HEK293 (cell line): ENCODE data around the gene SCN7A.

Source experiments
- GLI2 ChIP-seq: fragments of 450-650 bp; formaldehyde crosslinking; IDR thresholded peaks from 2 replicates; pipeline ENCODE4; 2017; ENCODE audit warnings: missing biosample characterization, missing genetic modification characterization, low read depth, borderline replicate concordance
- HOXA7 ChIP-seq: sonication (generic); formaldehyde crosslinking; IDR thresholded peaks from 2 replicates; pipeline ENCODE4 v1.8.1; 2022; ENCODE audit warnings: missing genetic modification reagents, borderline replicate concordance
- HOXD13 ChIP-seq: sonication (generic); formaldehyde crosslinking; IDR thresholded peaks from 2 replicates; pipeline ENCODE4 v1.8.0; 2022; ENCODE audit warnings: missing genetic modification reagents, borderline replicate concordance
- KLF7 ChIP-seq: fragments of 450-650 bp; formaldehyde crosslinking; IDR thresholded peaks from 2 replicates; pipeline ENCODE4 v1.5.1; 2016; ENCODE audit warnings: missing biosample characterization, missing genetic modification characterization, borderline replicate concordance
- OSR2 ChIP-seq: fragments of 450-650 bp; formaldehyde crosslinking; IDR thresholded peaks from 2 replicates; pipeline ENCODE4 v1.5.1; 2016; ENCODE audit warnings: missing biosample characterization, missing genetic modification characterization
- SP3 ChIP-seq: fragments of 450-650 bp; formaldehyde crosslinking; IDR thresholded peaks from 2 replicates; pipeline ENCODE4 v1.5.1; 2016; ENCODE audit warnings: missing biosample characterization, missing genetic modification characterization
- ZBTB17 ChIP-seq: fragments of 450-650 bp; formaldehyde crosslinking; IDR thresholded peaks from 2 replicates; pipeline ENCODE4 v1.5.1; 2016; ENCODE audit warnings: missing biosample characterization, missing genetic modification characterization
- ZBTB21 ChIP-seq: fragments of 450-650 bp; formaldehyde crosslinking; IDR thresholded peaks from 2 replicates; pipeline ENCODE4 v1.5.1; 2017; ENCODE audit warnings: missing biosample characterization, missing genetic modification characterization
- ZBTB8A ChIP-seq: fragments of 450-650 bp; formaldehyde crosslinking; IDR thresholded peaks from 2 replicates; pipeline ENCODE4 v1.5.1; 2016; ENCODE audit warnings: missing biosample characterization, missing genetic modification characterization
- ZNF155 ChIP-seq: fragments of 450-650 bp; formaldehyde crosslinking; IDR thresholded peaks from 2 replicates; pipeline ENCODE4 v1.5.1; 2016; ENCODE audit warnings: missing biosample characterization, missing genetic modification characterization
- ZNF16 ChIP-seq: fragments of 450-650 bp; formaldehyde crosslinking; IDR thresholded peaks from 2 replicates; pipeline ENCODE4 v1.5.1; 2016; ENCODE audit warnings: low read depth, missing biosample characterization, missing genetic modification characterization
- ZNF169 ChIP-seq: fragments of 450-650 bp; formaldehyde crosslinking; IDR thresholded peaks from 2 replicates; pipeline ENCODE4 v1.5.1; 2016; ENCODE audit warnings: missing biosample characterization, missing genetic modification characterization
- ZNF19 ChIP-seq: fragments of 450-650 bp; formaldehyde crosslinking; IDR thresholded peaks from 2 replicates; pipeline ENCODE4; 2016; ENCODE audit warnings: missing biosample characterization, missing genetic modification characterization, low read depth
- ZNF2 ChIP-seq: fragments of 450-650 bp; formaldehyde crosslinking; IDR thresholded peaks from 2 replicates; pipeline ENCODE4 v1.5.1; 2016; ENCODE audit warnings: missing biosample characterization, missing genetic modification characterization
- ZNF214 ChIP-seq: fragments of 450-650 bp; formaldehyde crosslinking; IDR thresholded peaks from 2 replicates; pipeline ENCODE4 v1.5.1; 2017; ENCODE audit warnings: missing biosample characterization, mild to moderate bottlenecking, missing genetic modification characterization, borderline replicate concordance
- ZNF274 ChIP-seq, 2 experiments: fragments of 200-500 bp in 1 of 2; fragments of 450-650 bp in 1 of 2; sonication (Bioruptor generic) in 1 of 2; formaldehyde crosslinking in 1 of 2; IDR thresholded peaks; 2 replicates each; pipeline versions ENCODE4 v1.5.1 to v1.6.1; 2014 to 2016; ENCODE audit warnings: borderline replicate concordance in 1 of 2, inconsistent platforms in 1 of 2, low read length in 1 of 2, missing biosample characterization in 1 of 2, missing genetic modification characterization in 1 of 2
- ZNF416 ChIP-seq: fragments of 450-650 bp; formaldehyde crosslinking; IDR thresholded peaks from 2 replicates; pipeline ENCODE4 v1.5.1; 2016; ENCODE audit warnings: missing biosample characterization, missing genetic modification characterization
- ZNF549 ChIP-seq: fragments of 450-650 bp; IDR thresholded peaks from 2 replicates; pipeline ENCODE4 v1.5.1; 2018; ENCODE audit warnings: missing biosample characterization, missing genetic modification characterization, mild to moderate bottlenecking, inconsistent platforms, moderate library complexity
- ZNF792 ChIP-seq: fragments of 450-650 bp; formaldehyde crosslinking; IDR thresholded peaks from 2 replicates; pipeline ENCODE4 v1.5.1; 2016; ENCODE audit warnings: missing biosample characterization, missing genetic modification characterization
- ZNF843 ChIP-seq: fragments of 450-650 bp; formaldehyde crosslinking; IDR thresholded peaks from 2 replicates; pipeline ENCODE4 v1.5.1; 2016; ENCODE audit warnings: missing biosample characterization, missing genetic modification characterization
- TF ChIP-seq, protein P1 (sequence below): fragments of 450-650 bp; formaldehyde crosslinking; conservative IDR thresholded peaks from 2 replicates; pipeline ENCODE4 v1.5.1; 2016; ENCODE audit warnings: low read depth, missing biosample characterization, missing genetic modification characterization
- TF ChIP-seq, protein P2 (sequence below): fragments of 450-650 bp; formaldehyde crosslinking; IDR thresholded peaks from 2 replicates; pipeline ENCODE4 v1.5.1; 2016; ENCODE audit warnings: missing biosample characterization, missing genetic modification characterization
- TF ChIP-seq, protein P3 (sequence below): fragments of 450-650 bp; formaldehyde crosslinking; IDR thresholded peaks from 2 replicates; pipeline ENCODE4 v1.5.1; 2016; ENCODE audit warnings: missing biosample characterization, missing genetic modification characterization
- TF ChIP-seq, protein P4 (sequence below): fragments of 450-650 bp; formaldehyde crosslinking; IDR thresholded peaks from 2 replicates; pipeline ENCODE4 v1.5.1; 2016; ENCODE audit warnings: missing biosample characterization, missing genetic modification characterization
- TF ChIP-seq, protein P5 (sequence below): fragments of 450-650 bp; formaldehyde crosslinking; IDR thresholded peaks from 2 replicates; pipeline ENCODE4 v1.5.1; 2016; ENCODE audit warnings: missing biosample characterization, missing genetic modification characterization

Gene SCN7A

DNA sequence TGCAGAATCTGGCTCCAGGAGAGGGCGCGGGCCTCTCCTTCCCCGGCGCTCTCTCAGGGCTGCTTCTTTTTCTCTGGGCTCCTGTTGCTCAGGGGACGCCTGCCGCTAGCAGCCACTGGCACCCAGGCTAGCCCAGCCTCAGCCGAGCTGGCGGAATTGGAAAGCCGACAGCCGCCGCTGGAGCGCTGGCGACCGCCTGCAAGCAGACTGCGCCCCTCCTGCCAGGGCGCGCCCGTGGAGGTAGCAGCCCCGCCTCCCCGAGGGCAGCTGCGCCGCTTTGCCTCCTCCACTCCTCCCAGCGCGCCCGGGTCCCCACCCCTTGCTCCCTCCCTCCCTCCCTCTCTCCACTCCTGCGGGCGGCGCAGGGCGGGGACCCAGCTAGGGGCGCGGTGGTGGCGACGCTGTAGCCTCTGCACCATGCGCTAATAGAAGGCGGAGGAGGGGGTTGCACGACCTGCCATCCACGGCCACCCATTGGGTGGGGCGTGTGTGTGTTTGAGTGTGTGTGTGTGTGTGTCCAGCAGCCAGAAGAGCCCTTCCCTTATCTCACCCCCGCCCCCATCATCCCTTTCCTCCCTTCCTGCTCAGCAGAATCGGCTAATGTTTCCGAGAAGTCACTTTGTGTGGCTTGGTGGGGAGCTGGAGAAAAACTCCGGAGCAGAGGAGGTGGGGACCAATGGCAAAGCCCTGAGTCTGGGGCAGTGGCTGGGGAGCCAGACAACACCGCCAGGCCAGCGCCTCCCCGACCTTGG is 118.1 kb downstream of the SCN7A start, which contains the start of gene SCN9A (continued):
- TF ChIP-seq ZNF19 (tag by site-specific recombination), result no peak
- peak; percentile 32; the same call in 1 of the 2 replicates for TF ChIP-seq ZNF843 (tag by site-specific recombination)
- TF ChIP-seq SP3 (tag by site-specific recombination), result peak; percentile 88
- TF ChIP-seq ZNF214 (tag by site-specific recombination), result no peak
- no peak for TF ChIP-seq ZNF416
- no peak for TF ChIP-seq ZNF549 (tag by site-specific recombination)
- no peak for TF ChIP-seq GLI2 (tag by site-specific recombination)
- TF ChIP-seq ZNF16 (tag by site-specific recombination), result no peak
- no peak for TF ChIP-seq ZNF155 (tag by site-specific recombination)
- TF ChIP-seq ZBTB8A (tag by site-specific recombination), result peak; percentile 96
- TF ChIP-seq, protein P1, sequence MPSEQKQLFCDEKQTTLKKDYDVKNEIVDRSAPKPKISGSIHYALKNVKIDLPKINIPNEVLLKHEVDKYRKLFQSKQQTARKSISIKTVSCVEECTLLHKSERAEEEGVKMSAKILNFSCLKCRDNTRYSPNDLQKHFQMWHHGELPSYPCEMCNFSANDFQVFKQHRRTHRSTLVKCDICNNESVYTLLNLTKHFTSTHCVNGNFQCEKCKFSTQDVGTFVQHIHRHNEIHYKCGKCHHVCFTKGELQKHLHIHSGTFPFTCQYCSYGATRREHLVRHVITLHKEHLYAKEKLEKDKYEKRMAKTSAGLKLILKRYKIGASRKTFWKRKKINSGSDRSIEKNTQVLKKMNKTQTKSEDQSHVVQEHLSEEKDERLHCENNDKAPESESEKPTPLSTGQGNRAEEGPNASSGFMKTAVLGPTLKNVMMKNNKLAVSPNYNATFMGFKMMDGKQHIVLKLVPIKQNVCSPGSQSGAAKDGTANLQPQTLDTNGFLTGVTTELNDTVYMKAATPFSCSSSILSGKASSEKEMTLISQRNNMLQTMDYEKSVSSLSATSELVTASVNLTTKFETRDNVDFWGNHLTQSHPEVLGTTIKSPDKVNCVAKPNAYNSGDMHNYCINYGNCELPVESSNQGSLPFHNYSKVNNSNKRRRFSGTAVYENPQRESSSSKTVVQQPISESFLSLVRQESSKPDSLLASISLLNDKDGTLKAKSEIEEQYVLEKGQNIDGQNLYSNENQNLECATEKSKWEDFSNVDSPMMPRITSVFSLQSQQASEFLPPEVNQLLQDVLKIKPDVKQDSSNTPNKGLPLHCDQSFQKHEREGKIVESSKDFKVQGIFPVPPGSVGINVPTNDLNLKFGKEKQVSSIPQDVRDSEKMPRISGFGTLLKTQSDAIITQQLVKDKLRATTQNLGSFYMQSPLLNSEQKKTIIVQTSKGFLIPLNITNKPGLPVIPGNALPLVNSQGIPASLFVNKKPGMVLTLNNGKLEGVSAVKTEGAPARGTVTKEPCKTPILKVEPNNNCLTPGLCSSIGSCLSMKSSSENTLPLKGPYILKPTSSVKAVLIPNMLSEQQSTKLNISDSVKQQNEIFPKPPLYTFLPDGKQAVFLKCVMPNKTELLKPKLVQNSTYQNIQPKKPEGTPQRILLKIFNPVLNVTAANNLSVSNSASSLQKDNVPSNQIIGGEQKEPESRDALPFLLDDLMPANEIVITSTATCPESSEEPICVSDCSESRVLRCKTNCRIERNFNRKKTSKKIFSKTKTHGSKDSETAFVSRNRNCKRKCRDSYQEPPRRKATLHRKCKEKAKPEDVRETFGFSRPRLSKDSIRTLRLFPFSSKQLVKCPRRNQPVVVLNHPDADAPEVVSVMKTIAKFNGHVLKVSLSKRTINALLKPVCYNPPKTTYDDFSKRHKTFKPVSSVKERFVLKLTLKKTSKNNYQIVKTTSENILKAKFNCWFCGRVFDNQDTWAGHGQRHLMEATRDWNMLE (tag by site-specific recombination), result no peak
- TF ChIP-seq ZNF169 (tag by site-specific recombination), result no peak
- no peak for TF ChIP-seq ZBTB21 (tag by site-specific recombination)
- TF ChIP-seq ZNF2 (tag by site-specific recombination), result 0 out of 2 replicates have a peak, but pooled peaks have one; percentile 16
- TF ChIP-seq ZBTB17, result peak; percentile 96
- TF ChIP-seq, protein P2, sequence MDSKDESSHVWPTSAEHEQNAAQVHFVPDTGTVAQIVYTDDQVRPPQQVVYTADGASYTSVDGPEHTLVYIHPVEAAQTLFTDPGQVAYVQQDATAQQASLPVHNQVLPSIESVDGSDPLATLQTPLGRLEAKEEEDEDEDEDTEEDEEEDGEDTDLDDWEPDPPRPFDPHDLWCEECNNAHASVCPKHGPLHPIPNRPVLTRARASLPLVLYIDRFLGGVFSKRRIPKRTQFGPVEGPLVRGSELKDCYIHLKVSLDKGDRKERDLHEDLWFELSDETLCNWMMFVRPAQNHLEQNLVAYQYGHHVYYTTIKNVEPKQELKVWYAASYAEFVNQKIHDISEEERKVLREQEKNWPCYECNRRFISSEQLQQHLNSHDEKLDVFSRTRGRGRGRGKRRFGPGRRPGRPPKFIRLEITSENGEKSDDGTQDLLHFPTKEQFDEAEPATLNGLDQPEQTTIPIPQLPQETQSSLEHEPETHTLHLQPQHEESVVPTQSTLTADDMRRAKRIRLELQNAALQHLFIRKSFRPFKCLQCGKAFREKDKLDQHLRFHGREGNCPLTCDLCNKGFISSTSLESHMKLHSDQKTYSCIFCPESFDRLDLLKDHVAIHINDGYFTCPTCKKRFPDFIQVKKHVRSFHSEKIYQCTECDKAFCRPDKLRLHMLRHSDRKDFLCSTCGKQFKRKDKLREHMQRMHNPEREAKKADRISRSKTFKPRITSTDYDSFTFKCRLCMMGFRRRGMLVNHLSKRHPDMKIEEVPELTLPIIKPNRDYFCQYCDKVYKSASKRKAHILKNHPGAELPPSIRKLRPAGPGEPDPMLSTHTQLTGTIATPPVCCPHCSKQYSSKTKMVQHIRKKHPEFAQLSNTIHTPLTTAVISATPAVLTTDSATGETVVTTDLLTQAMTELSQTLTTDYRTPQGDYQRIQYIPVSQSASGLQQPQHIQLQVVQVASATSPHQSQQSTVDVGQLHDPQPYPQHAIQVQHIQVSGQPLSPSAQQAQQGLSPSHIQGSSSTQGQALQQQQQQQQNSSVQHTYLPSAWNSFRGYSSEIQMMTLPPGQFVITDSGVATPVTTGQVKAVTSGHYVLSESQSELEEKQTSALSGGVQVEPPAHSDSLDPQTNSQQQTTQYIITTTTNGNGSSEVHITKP (tag by site-specific recombination), result peak; percentile 96
- TF ChIP-seq, protein P3, sequence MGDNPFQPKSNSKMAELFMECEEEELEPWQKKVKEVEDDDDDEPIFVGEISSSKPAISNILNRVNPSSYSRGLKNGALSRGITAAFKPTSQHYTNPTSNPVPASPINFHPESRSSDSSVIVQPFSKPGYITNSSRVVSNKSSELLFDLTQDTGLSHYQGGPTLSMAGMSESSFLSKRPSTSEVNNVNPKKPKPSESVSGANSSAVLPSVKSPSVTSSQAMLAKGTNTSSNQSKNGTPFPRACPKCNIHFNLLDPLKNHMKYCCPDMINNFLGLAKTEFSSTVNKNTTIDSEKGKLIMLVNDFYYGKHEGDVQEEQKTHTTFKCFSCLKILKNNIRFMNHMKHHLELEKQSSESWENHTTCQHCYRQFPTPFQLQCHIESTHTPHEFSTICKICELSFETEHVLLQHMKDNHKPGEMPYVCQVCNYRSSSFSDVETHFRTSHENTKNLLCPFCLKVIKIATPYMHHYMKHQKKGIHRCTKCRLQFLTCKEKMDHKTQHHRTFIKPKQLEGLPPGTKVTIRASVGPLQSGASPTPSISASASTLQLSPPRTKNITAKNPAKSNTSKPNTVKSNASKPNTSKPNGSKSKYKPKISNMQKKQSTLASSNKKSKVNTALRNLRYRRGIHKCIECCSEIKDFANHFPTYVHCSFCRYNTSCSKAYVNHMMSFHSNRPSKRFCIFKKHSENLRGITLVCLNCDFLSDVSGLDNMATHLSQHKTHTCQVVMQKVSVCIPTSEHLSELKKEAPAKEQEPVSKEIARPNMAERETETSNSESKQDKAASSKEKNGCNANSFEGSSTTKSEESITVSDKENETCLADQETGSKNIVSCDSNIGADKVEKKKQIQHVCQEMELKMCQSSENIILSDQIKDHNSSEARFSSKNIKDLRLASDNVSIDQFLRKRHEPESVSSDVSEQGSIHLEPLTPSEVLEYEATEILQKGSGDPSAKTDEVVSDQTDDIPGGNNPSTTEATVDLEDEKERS (tag by site-specific recombination), result no peak
- TF ChIP-seq KLF7 (tag by site-specific recombination), result peak; percentile 93
- no peak for TF ChIP-seq ZNF792 (tag by site-specific recombination)
- TF ChIP-seq OSR2 (tag by site-specific recombination), result peak; percentile 62
- TF ChIP-seq HOXA7, result no peak
- TF ChIP-seq ZNF274 (IDR thresholded peaks at IDR 0.05; ENCODE audit: low read length), result no peak
- TF ChIP-seq ZNF274 (tag by site-specific recombination; IDR thresholded peaks at IDR 0.05; ENCODE audit: borderline replicate concordance), result no peak
- TF ChIP-seq, protein P4, sequence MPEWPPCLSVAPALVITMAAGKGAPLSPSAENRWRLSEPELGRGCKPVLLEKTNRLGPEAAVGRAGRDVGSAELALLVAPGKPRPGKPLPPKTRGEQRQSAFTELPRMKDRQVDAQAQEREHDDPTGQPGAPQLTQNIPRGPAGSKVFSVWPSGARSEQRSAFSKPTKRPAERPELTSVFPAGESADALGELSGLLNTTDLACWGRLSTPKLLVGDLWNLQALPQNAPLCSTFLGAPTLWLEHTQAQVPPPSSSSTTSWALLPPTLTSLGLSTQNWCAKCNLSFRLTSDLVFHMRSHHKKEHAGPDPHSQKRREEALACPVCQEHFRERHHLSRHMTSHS (tag by site-specific recombination), result no peak
- no peak for TF ChIP-seq HOXD13 (CRISPR knock-in tag)
- TF ChIP-seq, protein P5, sequence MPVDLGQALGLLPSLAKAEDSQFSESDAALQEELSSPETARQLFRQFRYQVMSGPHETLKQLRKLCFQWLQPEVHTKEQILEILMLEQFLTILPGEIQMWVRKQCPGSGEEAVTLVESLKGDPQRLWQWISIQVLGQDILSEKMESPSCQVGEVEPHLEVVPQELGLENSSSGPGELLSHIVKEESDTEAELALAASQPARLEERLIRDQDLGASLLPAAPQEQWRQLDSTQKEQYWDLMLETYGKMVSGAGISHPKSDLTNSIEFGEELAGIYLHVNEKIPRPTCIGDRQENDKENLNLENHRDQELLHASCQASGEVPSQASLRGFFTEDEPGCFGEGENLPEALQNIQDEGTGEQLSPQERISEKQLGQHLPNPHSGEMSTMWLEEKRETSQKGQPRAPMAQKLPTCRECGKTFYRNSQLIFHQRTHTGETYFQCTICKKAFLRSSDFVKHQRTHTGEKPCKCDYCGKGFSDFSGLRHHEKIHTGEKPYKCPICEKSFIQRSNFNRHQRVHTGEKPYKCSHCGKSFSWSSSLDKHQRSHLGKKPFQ (tag by site-specific recombination), result no peak
